Common myeloid progenitor, CD34-positive (primary cell): ENCODE results near the gene UTP15.

ENCODE experiments used
- CTCF ChIA-PET: fragments of 350-600 bp; sonication (Branson Sonifier 250); formaldehyde crosslinking; loops from one replicate; lab custom pipeline; 2021; ENCODE audit warnings: antibody characterized with exemption; lab: Charles Lee
- POLR2A ChIA-PET: fragments of 350-600 bp; sonication (Branson Sonifier 250); formaldehyde crosslinking; loops from one replicate; lab custom pipeline; 2021; ENCODE audit warnings: antibody characterized with exemption; lab: Charles Lee
- DNase-seq, 3 donors: peaks; one replicate each; pipeline versions ENCODE4 v3.0.0 to v3.0.0-alpha.2; 2013
- H3K27ac ChIP-seq, 2 experiments: 1 replicate in 1 of 2; 2 replicates in 1 of 2; pipeline ENCODE4 v1.7.0; 2013; ENCODE audit warnings: inconsistent platforms in 2 of 2, low read length in 2 of 2, mild to moderate bottlenecking in 2 of 2, low read depth in 1 of 2, moderate library complexity in 1 of 2; ENCODE audit not compliant: severe bottlenecking in 2 of 2, insufficient read depth in 1 of 2, poor library complexity in 1 of 2
- H3K27me3 ChIP-seq, 5 experiments: replicated peaks in 2 of 5; 1 replicate in 3 of 5; 2 replicates in 2 of 5; pipeline versions ENCODE4 v1.6.1 to v1.7.0; 2013; ENCODE audit warnings: low read length in 4 of 5, mild to moderate bottlenecking in 2 of 5, moderate library complexity in 2 of 5, inconsistent platforms in 1 of 5; ENCODE audit not compliant: insufficient read depth in 5 of 5, control insufficient read depth in 4 of 5
- H3K36me3 ChIP-seq, 4 experiments: 1 replicate in 2 of 4; 2 replicates in 2 of 4; pipeline versions ENCODE4 v1.6.1 to v1.7.0; 2013; ENCODE audit warnings: low read length in 3 of 4, control low read depth in 1 of 4, mild to moderate bottlenecking in 1 of 4; ENCODE audit not compliant: control insufficient read depth in 4 of 4, insufficient read depth in 4 of 4
- H3K4me1 ChIP-seq, 4 experiments: 1 replicate in 3 of 4; 2 replicates in 1 of 4; pipeline versions ENCODE4 v1.6.1 to v1.7.1; 2013; ENCODE audit warnings: low read length in 3 of 4, mild to moderate bottlenecking in 3 of 4, control low read depth in 1 of 4, inconsistent platforms in 1 of 4, moderate library complexity in 1 of 4; ENCODE audit not compliant: control insufficient read depth in 4 of 4, insufficient read depth in 4 of 4; ENCODE audit errors: control extremely low read depth in 1 of 4
- H3K4me3 ChIP-seq, 7 experiments: 1 replicate in 4 of 7; 2 replicates in 3 of 7; pipeline versions ENCODE4 v1.5.1 to v1.7.0; 2013; ENCODE audit warnings: mild to moderate bottlenecking in 7 of 7, low read length in 6 of 7, moderate library complexity in 6 of 7, inconsistent platforms in 2 of 7, low read depth in 2 of 7, control low read depth in 1 of 7; ENCODE audit not compliant: insufficient read depth in 4 of 7, control insufficient read depth in 1 of 7; ENCODE audit errors: extremely low read depth in 1 of 7
- H3K9me3 ChIP-seq, 5 experiments: 1 replicate in 4 of 5; 2 replicates in 1 of 5; pipeline versions ENCODE4 v1.6.1 to v1.7.1; 2013; ENCODE audit warnings: low read length in 4 of 5, mild to moderate bottlenecking in 2 of 5, inconsistent platforms in 1 of 5, low read depth in 1 of 5, moderate library complexity in 1 of 5; ENCODE audit not compliant: control insufficient read depth in 4 of 5, insufficient read depth in 2 of 5; ENCODE audit errors: control extremely low read depth in 1 of 5
- WGBS: methylation state at CpG from one replicate; pipeline ENCODE4 v1.1.5; 2013; ENCODE audit not compliant: insufficient coverage; 5-methylcytosine and 5-hydroxymethylcytosine counted together

Gene UTP15

DNA sequence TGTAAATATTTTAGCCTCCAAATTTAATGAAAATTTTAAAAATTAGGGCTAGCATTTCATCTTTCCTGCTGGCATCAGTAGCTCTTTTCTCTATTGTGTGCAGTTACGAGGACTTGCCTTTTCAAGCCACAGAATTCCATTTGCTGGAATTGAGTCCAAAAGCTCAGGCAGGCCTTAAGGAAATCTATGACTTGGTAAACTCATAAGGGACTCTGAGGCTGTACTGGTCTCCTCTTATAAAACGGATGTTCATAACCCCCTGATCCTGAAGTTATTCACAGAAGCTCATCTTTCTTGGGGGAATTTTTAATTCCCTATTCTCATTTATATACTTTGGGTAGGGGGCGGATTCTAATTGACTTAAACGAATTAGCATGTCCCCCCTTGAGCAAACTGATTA, 23.5 kb upstream of the UTP15 start:
- H3K9me3 ChIP-seq = no peaks in the 10 kb centered on the region
- ChIA-PET POLR2A (interaction anchor here (0.6 kb wide), 1 partner anchor 18 kb away, joined by 3 read pairs; no protein-coding TSS in a partner anchor), CTCF (interaction anchor here (0.6 kb wide), 1 partner anchor 134 kb away, joined by 3 read pairs; no protein-coding TSS in a partner anchor)
- DNase-seq = no peak
- H3K36me3 ChIP-seq = no peaks in the 10 kb centered on the region
- WGBS = 100% methylated on average over 1 of the region's 4 CpGs
- H3K27me3 ChIP-seq = peaks cover 0 to 11% (median 7%) of the 10 kb centered on the region in 5 experiments
- no peak overlapping the region for H3K27ac ChIP-seq
- H3K4me1 ChIP-seq = no peaks in the 10 kb centered on the region
- H3K4me3 ChIP-seq = no peak overlapping the region

DNA sequence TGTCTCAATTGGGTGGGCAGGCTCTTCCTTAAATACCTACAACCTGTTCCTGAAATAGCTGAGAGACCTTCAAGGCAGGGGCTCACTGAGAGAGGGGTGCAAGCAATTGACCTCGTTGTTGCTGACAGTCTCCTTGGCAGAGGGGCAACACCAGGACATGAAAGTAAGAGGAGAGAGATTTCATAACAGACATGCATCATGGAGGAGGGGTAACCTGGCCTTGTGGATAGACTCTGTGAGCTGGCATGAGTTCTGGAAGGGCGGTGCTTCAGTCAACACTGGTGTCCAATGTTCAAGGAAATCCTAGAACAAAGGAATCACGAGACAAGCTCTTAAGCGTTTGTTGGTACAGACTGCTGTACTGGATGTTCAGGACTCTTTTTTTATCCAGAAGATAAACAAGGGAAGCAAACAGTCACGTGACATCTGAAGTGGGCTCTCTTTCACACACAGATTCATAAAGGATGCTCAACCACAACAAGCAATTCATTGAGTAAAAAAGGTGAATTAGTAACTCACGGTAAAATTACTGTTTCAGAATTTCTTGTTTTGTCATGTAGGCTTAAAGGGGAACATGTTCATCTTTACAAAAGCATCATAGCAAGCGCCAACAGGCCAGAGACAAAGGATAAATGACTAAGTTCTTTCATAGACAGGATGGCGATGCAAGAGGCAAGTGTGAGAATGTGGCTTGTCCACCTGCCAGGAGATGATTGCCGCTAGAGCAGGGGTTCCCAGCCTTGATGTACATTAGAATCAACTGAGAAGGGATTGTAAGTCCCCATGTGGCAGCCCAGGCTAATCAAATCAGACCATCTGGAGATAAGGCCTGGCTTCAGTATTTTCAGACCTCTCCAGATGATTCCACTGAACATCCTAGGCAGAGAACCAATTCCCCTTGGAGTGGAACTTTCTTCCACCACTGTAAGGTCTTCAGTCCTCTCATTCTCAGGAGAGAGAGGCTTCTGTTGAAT, 20.8 kb upstream of the UTP15 start:
- Histone ChIP-seq H3K4me1 (no peaks in the 10 kb centered on the region), H3K4me3 (no peak overlapping the region), H3K27ac (no peak overlapping the region), H3K27me3 (peaks cover 0 to 11% (median 7%) of the 10 kb centered on the region in 5 experiments), H3K36me3 (no peaks in the 10 kb centered on the region), H3K9me3 (no peaks in the 10 kb centered on the region)
- ChIA-PET POLR2A (no interaction called here), CTCF (interaction anchor here (0.6 kb wide), 1 partner anchor 10 kb away, joined by 3 read pairs; no protein-coding TSS in a partner anchor)
- peak in 1 of 3 donors; percentile 8 for DNase-seq
- whole genome bisulfite sequencing = 94% methylated on average over 7 of the region's 9 CpGs

DNA sequence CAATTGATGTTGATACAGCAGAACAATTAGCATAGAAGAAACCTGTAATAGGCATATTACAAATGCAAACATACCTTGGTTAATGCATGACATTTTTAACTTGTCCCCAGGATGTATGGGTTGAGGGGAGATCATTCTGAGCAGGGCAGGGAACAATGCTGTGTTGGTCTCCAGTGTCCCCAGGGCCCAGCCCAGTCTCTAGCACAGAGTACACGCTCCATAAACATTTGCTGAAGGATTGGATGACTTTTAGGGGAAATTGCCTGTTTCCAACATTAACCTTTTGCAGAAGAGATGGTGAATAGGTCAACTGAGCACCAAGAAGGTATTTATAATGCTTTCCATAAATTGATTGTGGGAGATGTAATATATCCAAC, 20.2 kb upstream of the UTP15 start:
- Histone ChIP-seq H3K27me3 (peaks cover 0 to 8% (median 3%) of the 10 kb centered on the region in 5 experiments), H3K36me3 (no peaks in the 10 kb centered on the region), H3K4me3 (no peak overlapping the region), H3K27ac (no peak overlapping the region), H3K9me3 (no peaks in the 10 kb centered on the region), H3K4me1 (no peaks in the 10 kb centered on the region)
- no peak for DNase-seq
- ChIA-PET POLR2A (no interaction called here), CTCF (interaction anchor here (2.0 kb wide), 1 partner anchor 9 kb away, joined by 7 read pairs; no protein-coding TSS in a partner anchor)
- WGBS = 100% methylated on average over 1 of the region's 1 CpG

DNA sequence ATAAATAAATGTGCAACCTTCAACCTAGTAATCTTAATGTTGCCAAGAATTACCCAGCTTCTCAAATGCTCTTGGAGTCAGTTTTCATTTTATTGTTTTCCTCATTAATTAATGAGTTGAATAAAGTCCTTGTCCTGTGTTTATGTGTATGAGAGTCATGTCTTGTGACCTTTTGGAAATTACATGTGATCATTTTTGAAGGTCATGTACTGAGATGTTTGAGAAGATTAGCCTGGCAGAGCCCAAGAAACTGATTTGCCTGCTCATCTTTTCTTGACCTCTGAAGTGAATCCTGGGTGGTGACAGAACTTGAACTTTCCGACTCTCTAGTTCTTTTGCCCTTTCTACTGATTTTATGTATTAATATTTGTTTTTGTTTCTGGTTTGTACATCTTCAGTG, 15.5 kb upstream of the UTP15 start:
- Histone ChIP-seq H3K9me3 (no peaks in the 10 kb centered on the region), H3K4me1 (no peaks in the 10 kb centered on the region), H3K27me3 (no peaks in the 10 kb centered on the region), H3K27ac (no peak overlapping the region), H3K36me3 (peaks cover 8 to 26% (median 9%) of the 10 kb centered on the region in 4 experiments), H3K4me3 (no peak overlapping the region)
- POLR2A ChIA-PET = interaction anchor here (0.9 kb wide), 1 partner anchor 16 kb away, joined by 3 read pairs; no protein-coding TSS in a partner anchor
- no peak for DNase-seq
- no CpG with 5 or more reads among the region's 1 CpG for WGBS
- CTCF ChIA-PET = no interaction called here

DNA sequence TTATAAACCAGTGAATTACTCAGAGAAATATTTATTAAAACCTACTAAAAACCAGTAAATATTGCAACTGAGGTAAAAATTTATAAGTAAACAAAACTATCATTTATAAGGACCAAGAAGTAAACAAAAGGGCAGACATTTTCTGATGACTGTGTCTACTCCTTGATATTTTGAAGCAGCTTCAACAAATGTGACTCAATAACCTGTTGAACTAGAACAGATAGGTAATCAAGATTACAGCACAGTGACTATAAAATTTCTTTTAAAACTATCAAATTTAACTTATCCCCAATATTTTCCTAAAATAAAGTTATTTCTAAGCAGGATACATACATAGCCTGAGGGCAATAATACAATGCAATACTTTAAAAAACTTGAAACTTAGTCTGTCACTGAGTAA, 12.9 kb upstream of the UTP15 start:
- Histone ChIP-seq H3K4me3 (no peak overlapping the region), H3K9me3 (no peaks in the 10 kb centered on the region), H3K27me3 (no peaks in the 10 kb centered on the region), H3K4me1 (no peaks in the 10 kb centered on the region), H3K27ac (no peak overlapping the region), H3K36me3 (peaks cover 11 to 46% (median 15%) of the 10 kb centered on the region in 4 experiments)
- ChIA-PET POLR2A (no interaction called here), CTCF (no interaction called here)
- DNase-seq = no peak

DNA sequence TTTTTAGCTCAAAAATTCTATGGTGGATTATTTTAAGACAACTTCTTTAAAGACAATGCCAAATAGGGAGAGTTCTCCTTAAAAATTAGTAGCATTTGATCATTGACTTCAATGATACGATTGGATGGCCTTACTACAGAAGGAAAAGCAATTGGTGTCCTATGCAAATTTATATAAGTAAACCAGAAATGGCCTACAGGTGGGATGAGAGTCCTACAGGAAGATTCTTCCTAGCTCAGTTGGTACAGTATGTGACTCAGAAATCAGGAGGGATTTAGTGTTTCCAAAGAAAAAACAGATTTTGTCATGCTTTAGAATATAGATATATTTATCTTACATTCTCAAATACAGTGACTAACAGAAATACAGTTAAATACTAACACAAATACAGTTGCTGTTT, 6.6 kb upstream of the UTP15 start:
- DNase-seq = peak in 2 of 3 donors; percentile 6
- ChIA-PET CTCF (interaction anchor here (1.2 kb wide), 1 partner anchor 22 kb away, joined by 4 read pairs; no protein-coding TSS in a partner anchor), POLR2A (no interaction called here)
- Histone ChIP-seq H3K27me3 (no peaks in the 10 kb centered on the region), H3K4me3 (no peak overlapping the region), H3K36me3 (peaks cover 18 to 65% (median 20%) of the 10 kb centered on the region in 4 experiments), H3K9me3 (no peaks in the 10 kb centered on the region), H3K4me1 (peaks cover 3 to 6% (median 5%) of the 10 kb centered on the region in 4 experiments), H3K27ac (no peak overlapping the region)
- WGBS = 100% methylated on average over 1 of the region's 1 CpG

DNA sequence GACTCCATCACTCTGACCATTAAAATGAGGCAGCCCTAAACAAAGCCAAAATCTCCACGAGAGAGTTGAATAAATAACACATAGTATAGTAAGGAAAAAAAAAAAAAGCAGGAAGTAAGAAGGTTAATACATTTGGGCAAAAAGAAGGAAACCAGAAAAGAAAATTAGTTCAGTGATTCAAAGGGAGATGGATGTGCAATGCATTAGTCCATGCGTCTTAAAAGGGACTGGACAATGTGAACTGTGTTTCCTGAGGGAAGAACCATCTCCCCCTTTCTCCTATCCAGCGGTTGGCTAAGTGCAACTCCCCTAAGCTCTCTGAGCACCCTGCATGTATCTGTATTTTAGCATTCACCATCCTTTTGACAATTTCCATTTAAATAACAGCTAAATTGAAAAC, 1.5 kb upstream of the UTP15 start:
- Histone ChIP-seq H3K36me3 (peaks cover 7 to 26% (median 9%) of the 10 kb centered on the region in 4 experiments), H3K4me1 (peaks cover 20 to 25% (median 24%) of the 10 kb centered on the region in 4 experiments), H3K4me3 (peak overlapping the region in 6 of 7 experiments; percentile 97 to 100 (median 100)), H3K27ac (peak overlapping the region; percentile 99), H3K27me3 (no peaks in the 10 kb centered on the region), H3K9me3 (no peaks in the 10 kb centered on the region)
- peak in 1 of 3 donors; percentile 6 for DNase-seq
- ChIA-PET POLR2A (no interaction called here), CTCF (interaction anchor here (1.2 kb wide), 1 partner anchor 8 kb away, joined by 4 read pairs; no protein-coding TSS in a partner anchor)
- 38% methylated on average over 2 of the region's 3 CpGs for WGBS
